Fibroblast of mammary gland (primary cell): ENCODE data around the gene SDCCAG8.
A peak's percentile ranks its signal among the peaks of the same experiment; 100 is the strongest.

Experiments
- DNase-seq: peaks from one replicate; pipeline ENCODE4 v3.0.0-alpha.2; 2010; ENCODE audit warnings: low read depth
- H3K4me3 ChIP-seq: 2 replicates; pipeline ENCODE4 v1.5.1; 2011; ENCODE audit warnings: low read depth, mild to moderate bottlenecking, low read length, moderate library complexity; ENCODE audit not compliant: control insufficient read depth
- TF ChIP-seq, protein P1 (sequence below): conservative IDR thresholded peaks from 2 replicates; pipeline ENCODE4 v1.5.1; 2011; ENCODE audit warnings: low read depth, low read length, inconsistent platforms; ENCODE audit not compliant: control insufficient read depth, insufficient read depth

SDCCAG8 gene

DNA sequence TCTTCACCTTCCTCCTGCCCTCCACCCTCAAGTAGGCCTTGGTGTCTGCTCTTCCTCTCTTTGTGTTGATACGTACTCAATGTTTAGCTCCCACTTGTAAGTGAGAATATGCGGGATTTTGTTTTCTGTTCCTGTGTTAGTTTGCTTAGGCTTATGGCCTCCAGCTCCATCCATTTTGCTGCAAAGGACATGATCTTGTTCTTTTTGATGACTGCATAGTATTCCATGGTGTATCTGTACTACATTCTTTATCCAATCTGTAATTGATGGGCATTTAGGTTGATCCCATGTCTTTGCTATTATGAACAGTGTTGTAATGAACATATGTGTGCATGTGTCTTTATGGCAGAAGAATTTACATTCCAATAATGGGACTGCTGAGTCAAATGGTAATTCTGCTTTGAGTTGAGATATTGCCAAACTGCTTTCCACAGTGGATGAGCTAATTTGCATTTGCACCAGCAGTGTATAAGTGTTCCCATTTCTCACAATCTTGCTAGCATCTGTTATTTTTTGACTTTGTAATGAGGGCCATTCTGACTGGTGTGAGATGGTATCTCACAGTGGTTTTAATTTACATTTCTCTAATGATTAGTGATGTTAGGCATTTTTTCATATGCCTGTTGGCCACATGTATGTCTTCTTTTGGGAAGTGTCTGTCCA, 272.7 kb downstream of the SDCCAG8 start:
- H3K4me3 ChIP-seq = no peak overlapping the region
- TF ChIP-seq, protein P1, sequence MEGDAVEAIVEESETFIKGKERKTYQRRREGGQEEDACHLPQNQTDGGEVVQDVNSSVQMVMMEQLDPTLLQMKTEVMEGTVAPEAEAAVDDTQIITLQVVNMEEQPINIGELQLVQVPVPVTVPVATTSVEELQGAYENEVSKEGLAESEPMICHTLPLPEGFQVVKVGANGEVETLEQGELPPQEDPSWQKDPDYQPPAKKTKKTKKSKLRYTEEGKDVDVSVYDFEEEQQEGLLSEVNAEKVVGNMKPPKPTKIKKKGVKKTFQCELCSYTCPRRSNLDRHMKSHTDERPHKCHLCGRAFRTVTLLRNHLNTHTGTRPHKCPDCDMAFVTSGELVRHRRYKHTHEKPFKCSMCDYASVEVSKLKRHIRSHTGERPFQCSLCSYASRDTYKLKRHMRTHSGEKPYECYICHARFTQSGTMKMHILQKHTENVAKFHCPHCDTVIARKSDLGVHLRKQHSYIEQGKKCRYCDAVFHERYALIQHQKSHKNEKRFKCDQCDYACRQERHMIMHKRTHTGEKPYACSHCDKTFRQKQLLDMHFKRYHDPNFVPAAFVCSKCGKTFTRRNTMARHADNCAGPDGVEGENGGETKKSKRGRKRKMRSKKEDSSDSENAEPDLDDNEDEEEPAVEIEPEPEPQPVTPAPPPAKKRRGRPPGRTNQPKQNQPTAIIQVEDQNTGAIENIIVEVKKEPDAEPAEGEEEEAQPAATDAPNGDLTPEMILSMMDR = no peak
- DNase-seq = no peak

DNA sequence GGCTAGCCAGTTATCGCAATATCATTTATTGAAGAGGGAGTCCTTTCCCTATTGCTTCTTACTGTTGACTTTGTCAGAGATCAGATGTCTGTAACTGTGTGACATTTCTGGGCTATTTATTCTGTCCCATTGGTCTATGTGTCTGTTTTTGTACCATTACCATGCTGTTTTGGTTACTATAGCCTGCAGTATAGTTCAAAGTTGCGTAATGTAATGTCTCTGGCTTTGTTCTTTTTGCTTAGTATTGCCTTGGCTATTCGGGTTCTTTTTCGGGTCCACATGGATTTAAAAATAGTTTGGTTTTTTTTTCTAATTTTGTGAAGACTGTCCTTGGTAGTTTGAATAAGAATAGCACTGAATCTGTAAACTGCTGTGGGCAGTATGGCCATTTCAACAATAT, 273.7 kb downstream of the SDCCAG8 start:
- H3K4me3 ChIP-seq = no peak overlapping the region
- no peak for DNase-seq
- TF ChIP-seq, protein P1 = no peak

DNA sequence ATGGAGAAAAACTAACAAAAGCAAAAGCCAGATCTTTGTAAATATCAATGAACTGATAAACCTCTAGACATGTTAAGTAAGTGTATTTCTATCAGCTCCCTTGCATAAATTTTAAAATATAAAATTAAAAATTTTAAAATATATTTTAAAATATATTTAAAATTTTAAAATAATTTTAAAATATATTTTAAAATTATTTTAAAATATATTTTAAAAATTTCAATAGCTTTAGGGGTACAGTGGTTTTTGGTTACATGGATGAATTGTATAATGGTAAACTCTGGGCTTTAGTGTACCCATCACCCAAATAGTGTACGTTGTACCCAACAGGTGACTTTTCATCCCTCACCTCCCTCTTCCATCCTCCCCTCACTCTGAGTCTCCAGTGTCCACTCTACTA, 279.2 kb downstream of the SDCCAG8 start:
- no peak overlapping the region for H3K4me3 ChIP-seq
- no peak for DNase-seq
- TF ChIP-seq, protein P1 = no peak

DNA sequence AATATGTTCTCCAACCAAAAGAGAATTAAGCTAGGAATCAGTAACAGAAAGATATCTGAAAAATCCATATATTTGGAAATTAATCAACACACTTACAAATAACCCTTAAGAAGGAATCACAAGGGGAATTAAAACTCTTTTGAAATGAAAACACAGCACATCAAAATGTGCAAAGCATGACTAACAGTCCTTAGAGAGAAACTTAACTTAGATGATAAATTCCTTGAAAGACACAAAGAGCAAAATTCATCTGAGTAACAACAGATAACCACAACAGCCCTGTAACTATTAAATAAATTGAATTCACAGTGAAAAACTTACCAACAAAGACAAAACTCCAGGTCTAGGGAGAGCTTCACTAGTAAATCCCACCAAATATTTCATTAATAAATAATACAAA, 283.8 kb downstream of the SDCCAG8 start:
- peak; percentile 53 for DNase-seq
- TF ChIP-seq, protein P1 = no peak
- H3K4me3 ChIP-seq = no peak overlapping the region

DNA sequence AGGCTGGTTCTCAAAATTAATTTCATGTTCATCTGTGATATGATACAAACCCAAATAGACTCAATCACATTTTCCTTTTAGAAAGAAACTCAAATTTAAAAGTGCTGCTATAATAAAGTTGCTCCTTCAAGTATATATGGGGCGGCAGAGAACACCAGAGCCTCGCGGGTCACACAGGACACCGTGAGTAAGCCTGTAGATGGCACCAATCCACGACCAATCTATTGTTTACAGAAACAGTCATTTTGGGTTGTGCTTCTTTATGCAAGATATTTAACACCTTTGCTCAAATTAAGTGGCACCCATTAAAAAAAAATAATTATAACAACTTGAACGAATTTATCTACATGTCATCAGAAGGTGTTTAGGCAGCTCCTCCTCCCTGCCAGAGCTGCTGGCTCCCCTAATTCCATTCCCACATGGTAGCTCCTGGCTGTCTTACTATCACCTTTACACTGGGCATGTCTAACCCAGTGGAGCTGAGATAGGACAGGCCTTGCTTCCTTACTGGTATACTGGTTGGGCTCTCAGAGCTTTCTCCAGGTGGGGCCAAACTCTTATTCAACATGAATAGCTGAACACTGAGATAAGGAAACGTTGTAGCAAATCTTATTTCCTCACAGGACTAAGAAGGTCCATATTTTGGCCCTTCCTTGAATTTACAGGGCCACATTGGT, 287.0 kb downstream of the SDCCAG8 start:
- no peak overlapping the region for H3K4me3 ChIP-seq
- TF ChIP-seq, protein P1 = no peak
- no peak for DNase-seq

- TF ChIP-seq, protein P1 = no peak
- no peak overlapping the region for H3K4me3 ChIP-seq
- no peak for DNase-seq
These were observed 287.7 kb downstream of the SDCCAG8 start for GRCh38 chr1:243543501-243543900.
